ENCODE results near the gene USP7. TPM values are rescaled to one million over a fixed set of nuclear protein-coding genes. Genes with fewer than 3 reads are reported as not detected.

USP7 gene
- total RNA-seq, 3 donors from 2014 or later, result 125 to 144 (median 130) TPM

DNA sequence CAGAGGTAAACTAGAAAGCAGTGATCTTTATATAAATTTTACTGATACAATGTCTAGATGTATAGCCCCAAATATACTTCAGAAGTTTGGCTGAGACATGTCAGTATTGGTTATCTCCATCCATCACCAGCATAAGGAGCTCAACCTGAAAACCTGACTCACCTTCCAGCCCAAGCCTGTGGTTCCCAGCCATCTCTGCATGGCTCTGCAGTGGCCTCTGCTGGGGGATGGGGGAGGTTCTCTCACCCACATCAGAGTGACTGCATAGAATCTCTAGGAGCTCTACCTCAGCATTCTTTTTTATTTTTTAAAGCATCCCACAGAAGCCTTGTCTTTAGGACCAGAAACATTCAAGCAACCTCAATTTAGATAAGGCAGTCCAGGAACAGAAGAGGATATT lies 27.3 kb downstream of the USP7 start:
- H3K4me1 ChIP-seq (ENCODE audit: low read depth), result peaks cover 26% of the 10 kb centered on the region
- intact Hi-C loops (cut with DNase I, micrococcal nuclease), result no loop called here
- no peaks in the 10 kb centered on the region for H3K9me3 ChIP-seq
- DNase-seq (peak in 2 of 3 donors; percentile 70 to 72), ATAC-seq (peak; percentile 88)
- TF ChIP-seq, protein P1, sequence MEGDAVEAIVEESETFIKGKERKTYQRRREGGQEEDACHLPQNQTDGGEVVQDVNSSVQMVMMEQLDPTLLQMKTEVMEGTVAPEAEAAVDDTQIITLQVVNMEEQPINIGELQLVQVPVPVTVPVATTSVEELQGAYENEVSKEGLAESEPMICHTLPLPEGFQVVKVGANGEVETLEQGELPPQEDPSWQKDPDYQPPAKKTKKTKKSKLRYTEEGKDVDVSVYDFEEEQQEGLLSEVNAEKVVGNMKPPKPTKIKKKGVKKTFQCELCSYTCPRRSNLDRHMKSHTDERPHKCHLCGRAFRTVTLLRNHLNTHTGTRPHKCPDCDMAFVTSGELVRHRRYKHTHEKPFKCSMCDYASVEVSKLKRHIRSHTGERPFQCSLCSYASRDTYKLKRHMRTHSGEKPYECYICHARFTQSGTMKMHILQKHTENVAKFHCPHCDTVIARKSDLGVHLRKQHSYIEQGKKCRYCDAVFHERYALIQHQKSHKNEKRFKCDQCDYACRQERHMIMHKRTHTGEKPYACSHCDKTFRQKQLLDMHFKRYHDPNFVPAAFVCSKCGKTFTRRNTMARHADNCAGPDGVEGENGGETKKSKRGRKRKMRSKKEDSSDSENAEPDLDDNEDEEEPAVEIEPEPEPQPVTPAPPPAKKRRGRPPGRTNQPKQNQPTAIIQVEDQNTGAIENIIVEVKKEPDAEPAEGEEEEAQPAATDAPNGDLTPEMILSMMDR (IDR thresholded peaks at IDR 0.05), result peak; percentile 14
- H3K36me3 ChIP-seq (ENCODE audit: low read depth), result no peaks in the 10 kb centered on the region
- H3K4me3 ChIP-seq, result no peak overlapping the region

- Histone ChIP-seq H3K4me1 (ENCODE audit: low read depth) (peaks cover 26% of the 10 kb centered on the region), H3K9me3 (no peaks in the 10 kb centered on the region), H3K4me3 (no peak overlapping the region), H3K36me3 (ENCODE audit: low read depth) (no peaks in the 10 kb centered on the region)
- peak in 1 of 3 donors; percentile 51 for DNase-seq
- TF ChIP-seq, protein P1 (IDR thresholded peaks at IDR 0.05), result no peak
- intact Hi-C loops (cut with DNase I, micrococcal nuclease), result no loop called here
- ATAC-seq, result peak; percentile 25
Measured at GRCh38 chr16:8935989-8936388, 27.7 kb downstream of the USP7 start.

- ATAC-seq (no peak), DNase-seq (no peak)
- no peaks in the 10 kb centered on the region for H3K9me3 ChIP-seq
- no peaks in the 10 kb centered on the region for H3K36me3 ChIP-seq (ENCODE audit: low read depth)
- intact Hi-C loops (cut with DNase I, micrococcal nuclease), result no loop called here
- H3K4me1 ChIP-seq (ENCODE audit: low read depth), result peaks cover 23% of the 10 kb centered on the region
- H3K4me3 ChIP-seq, result no peak overlapping the region
- TF ChIP-seq, protein P1 (IDR thresholded peaks at IDR 0.05), result no peak
Measured at GRCh38 chr16:8934601-8935000, 29.1 kb downstream of the USP7 start.

GRCh38 chr16:8931859-8932258 lies 31.8 kb downstream of the USP7 start:
- TF ChIP-seq, protein P1 (IDR thresholded peaks at IDR 0.05), result no peak
- Histone ChIP-seq H3K4me1 (ENCODE audit: low read depth) (peaks cover 30% of the 10 kb centered on the region), H3K36me3 (ENCODE audit: low read depth) (no peaks in the 10 kb centered on the region), H3K9me3 (no peaks in the 10 kb centered on the region), H3K4me3 (no peak overlapping the region)
- ATAC-seq, result no peak
- peak in 2 of 3 donors; percentile 55 to 83 for DNase-seq
- intact Hi-C loops (cut with DNase I, micrococcal nuclease), result no loop called here

GRCh38 chr16:8929086-8929748 lies 34.5 kb downstream of the USP7 start:
- Histone ChIP-seq H3K4me1 (ENCODE audit: low read depth) (peaks cover 31% of the 10 kb centered on the region), H3K4me3 (no peak overlapping the region), H3K36me3 (ENCODE audit: low read depth) (no peaks in the 10 kb centered on the region), H3K9me3 (no peaks in the 10 kb centered on the region)
- ATAC-seq (peak; percentile 14), DNase-seq (no peak)
- intact Hi-C loops (cut with DNase I, micrococcal nuclease), result no loop called here
- TF ChIP-seq, protein P1 (IDR thresholded peaks at IDR 0.05), result no peak

All from mucosa of descending colon (tissue), 3 donors.